Measurements from ENCODE around the gene CYB561D1.

- TF ChIP-seq POLR2A (IDR thresholded peaks at IDR 0.05) (no peak), CTCF (IDR thresholded peaks at IDR 0.05) (no peak)
These were observed 33.4 kb downstream of the CYB561D1 start for GRCh38 chr1:109527098-109527811.

All from body of pancreas (tissue), 4 donors.